Mesenchymal stem cell (in vitro differentiated cells and primary cell): ENCODE measurements around the gene SERPINE1.

Experiments used
- DNase-seq: peaks from one replicate; pipeline ENCODE4 v3.0.0-alpha.2; 2013
- H2AFZ ChIP-seq: one replicate; pipeline ENCODE4 v1.6.1; 2013; ENCODE audit warnings: low read depth, mild to moderate bottlenecking, control low read depth, inconsistent platforms, low read length, moderate library complexity
- H2AK5ac ChIP-seq: 2 replicates; pipeline ENCODE4 v1.6.1; 2013; ENCODE audit warnings: low read length, moderate library complexity, mild to moderate bottlenecking, inconsistent platforms; ENCODE audit not compliant: severe bottlenecking
- H2BK120ac ChIP-seq: one replicate; pipeline ENCODE4 v1.6.1; 2013; ENCODE audit warnings: low read depth, mild to moderate bottlenecking, inconsistent platforms, low read length, moderate library complexity
- H2BK12ac ChIP-seq, 2 experiments: one replicate each; pipeline ENCODE4 v1.6.1; 2013; ENCODE audit warnings: inconsistent platforms in 2 of 2, low read length in 2 of 2, mild to moderate bottlenecking in 2 of 2, moderate library complexity in 2 of 2, control low read depth in 1 of 2
- H2BK15ac ChIP-seq: one replicate; pipeline ENCODE4 v1.6.1; 2013; ENCODE audit warnings: mild to moderate bottlenecking, low read depth, inconsistent platforms; ENCODE audit not compliant: poor library complexity, severe bottlenecking
- H2BK5ac ChIP-seq: 2 replicates; pipeline ENCODE4 v1.6.1; 2013; ENCODE audit warnings: low read depth, mild to moderate bottlenecking, low read length, control low read depth, inconsistent platforms; ENCODE audit not compliant: poor library complexity, severe bottlenecking
- H3K14ac ChIP-seq, 2 experiments: one replicate each; pipeline ENCODE4 v1.6.1; 2013; ENCODE audit warnings: inconsistent platforms in 2 of 2, low read length in 2 of 2, control low read depth in 1 of 2, mild to moderate bottlenecking in 1 of 2, moderate library complexity in 1 of 2
- H3K18ac ChIP-seq, 2 experiments: one replicate each; pipeline ENCODE4 v1.6.1; 2013; ENCODE audit warnings: inconsistent platforms in 2 of 2, low read length in 2 of 2, control low read depth in 1 of 2, low read depth in 1 of 2, mild to moderate bottlenecking in 1 of 2
- H3K23ac ChIP-seq, 2 experiments: one replicate each; pipeline ENCODE4 v1.6.1; 2013; ENCODE audit warnings: inconsistent platforms in 2 of 2, low read length in 2 of 2, mild to moderate bottlenecking in 2 of 2, moderate library complexity in 2 of 2, control low read depth in 1 of 2
- H3K27ac ChIP-seq: 2 replicates; pipeline ENCODE4 v1.5.1; 2013; ENCODE audit warnings: mild to moderate bottlenecking, moderate library complexity, low read length, control low read depth, inconsistent platforms; ENCODE audit not compliant: poor library complexity, severe bottlenecking
- H3K27me3 ChIP-seq, 2 experiments: 2 replicates each; pipeline versions ENCODE4 v1.6.1 to v1.7.0; 2013; ENCODE audit warnings: low read length in 2 of 2, mild to moderate bottlenecking in 2 of 2, moderate library complexity in 2 of 2, control low read depth in 1 of 2, inconsistent platforms in 1 of 2; ENCODE audit not compliant: control insufficient read depth in 1 of 2, insufficient read depth in 1 of 2
- H3K36me3 ChIP-seq, 2 experiments: 2 replicates each; pipeline versions ENCODE4 v1.6.1 to v1.7.0; 2013; ENCODE audit warnings: low read length in 2 of 2, control low read depth in 1 of 2, inconsistent platforms in 1 of 2, low read depth in 1 of 2, mild to moderate bottlenecking in 1 of 2; ENCODE audit not compliant: insufficient read depth in 2 of 2, control insufficient read depth in 1 of 2
- H3K4ac ChIP-seq, 2 experiments: one replicate each; pipeline ENCODE4 v1.6.1; 2013; ENCODE audit warnings: inconsistent platforms in 2 of 2, low read length in 2 of 2, mild to moderate bottlenecking in 2 of 2, moderate library complexity in 2 of 2, control low read depth in 1 of 2, low read depth in 1 of 2
- H3K4me1 ChIP-seq: 2 replicates; pipeline ENCODE4 v1.6.1; 2013; ENCODE audit warnings: low read depth, low read length, control low read depth; ENCODE audit not compliant: control insufficient read depth, insufficient read depth
- H3K4me2 ChIP-seq: 2 replicates; pipeline ENCODE4 v1.6.1; 2013; ENCODE audit warnings: low read length, mild to moderate bottlenecking, inconsistent platforms; ENCODE audit not compliant: poor library complexity, severe bottlenecking
- H3K4me3 ChIP-seq, 2 experiments: 2 replicates each; pipeline versions ENCODE4 v1.5.1 to v1.7.0; 2013; ENCODE audit warnings: low read length in 2 of 2, mild to moderate bottlenecking in 2 of 2, control low read depth in 1 of 2, low read depth in 1 of 2; ENCODE audit not compliant: insufficient read depth in 1 of 2
- H3K79me1 ChIP-seq: replicated peaks from 2 replicates; pipeline ENCODE4 v1.6.1; 2013; ENCODE audit warnings: mild to moderate bottlenecking, control low read depth, low read length, inconsistent platforms; ENCODE audit not compliant: poor library complexity, severe bottlenecking
- H3K9ac ChIP-seq: 2 replicates; pipeline ENCODE4 v1.7.0; 2013; ENCODE audit warnings: mild to moderate bottlenecking, low read length, moderate library complexity
- H3K9me3 ChIP-seq: 2 replicates; pipeline ENCODE4 v1.7.0; 2013; ENCODE audit warnings: mild to moderate bottlenecking, low read length; ENCODE audit not compliant: control insufficient read depth
- H4K8ac ChIP-seq: one replicate; pipeline ENCODE4 v1.6.1; 2013; ENCODE audit warnings: inconsistent platforms, mild to moderate bottlenecking, low read length, moderate library complexity
- H4K91ac ChIP-seq: one replicate; pipeline ENCODE4 v1.6.1; 2013; ENCODE audit warnings: mild to moderate bottlenecking, low read length, inconsistent platforms
- WGBS: methylation state at CpG from one replicate; pipeline ENCODE4 v1.1.7; 2013; ENCODE audit warnings: mixed read lengths; 5-methylcytosine and 5-hydroxymethylcytosine counted together

Gene SERPINE1

GRCh38 chr7:101138213-101138870 is 11.4 kb downstream of the SERPINE1 start:
- Histone ChIP-seq H3K9ac (peak overlapping the region; percentile 78), H4K91ac (no peak overlapping the region), H3K18ac (peak overlapping the region in 1 of 2 experiments; percentile 76), H2BK5ac (no peak overlapping the region), H3K79me1 (peaks cover 3% of the 10 kb centered on the region), H3K23ac (no peak overlapping the region), H2AFZ (no peak overlapping the region), H2BK120ac (peak overlapping the region; percentile 90), H3K4me1 (peaks cover 18% of the 10 kb centered on the region), H3K27ac (peak overlapping the region; percentile 76), H4K8ac (no peak overlapping the region), H3K36me3 (peaks cover 30 to 43% of the 10 kb centered on the region in 2 experiments), H3K9me3 (no peaks in the 10 kb centered on the region), H3K14ac (no peak overlapping the region), H2AK5ac (no peak overlapping the region), H3K27me3 (no peaks in the 10 kb centered on the region), H2BK12ac (peak overlapping the region in 1 of 2 experiments; percentile 53), H3K4me3 (no peak overlapping the region), H2BK15ac (peak overlapping the region; percentile 92), H3K4ac (no peak overlapping the region), H3K4me2 (no peak overlapping the region)
- WGBS = 0% methylated on average over 6 of the region's 16 CpGs
- peak; percentile 98 for DNase-seq

DNA sequence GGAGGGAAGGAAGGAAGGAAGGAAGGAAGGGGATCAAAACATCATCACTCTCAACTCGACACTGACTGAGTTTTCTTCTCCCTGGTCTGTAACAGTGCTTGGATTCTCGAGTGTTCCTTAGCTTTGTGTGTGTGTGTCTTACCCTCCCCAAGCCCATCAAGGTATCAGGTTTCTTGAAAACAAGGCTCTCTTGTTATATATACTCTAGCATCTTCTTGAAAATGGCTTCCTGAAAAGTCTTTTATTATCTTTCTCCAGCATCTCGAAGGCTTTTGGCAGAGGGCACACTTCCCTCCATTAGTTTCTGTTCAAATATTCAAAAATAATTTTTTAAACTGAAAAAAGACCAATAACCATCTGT is 13.4 kb downstream of the SERPINE1 start:
- peak; percentile 76 for DNase-seq
- H2AFZ ChIP-seq = no peak overlapping the region
- no peak overlapping the region for H4K8ac ChIP-seq
- H3K23ac ChIP-seq = no peak overlapping the region
- H3K9me3 ChIP-seq = no peaks in the 10 kb centered on the region
- no peak overlapping the region for H3K18ac ChIP-seq
- 50% methylated on average over 1 of the region's 3 CpGs for WGBS
- H3K4me2 ChIP-seq = no peak overlapping the region
- no peaks in the 10 kb centered on the region for H3K79me1 ChIP-seq
- no peak overlapping the region for H3K14ac ChIP-seq
- no peak overlapping the region for H3K4me3 ChIP-seq
- peaks cover 0 to 2% of the 10 kb centered on the region in 2 experiments for H3K27me3 ChIP-seq
- no peak overlapping the region for H3K4ac ChIP-seq
- no peak overlapping the region for H2AK5ac ChIP-seq
- H3K27ac ChIP-seq = no peak overlapping the region
- H3K4me1 ChIP-seq = peaks cover 11% of the 10 kb centered on the region
- no peak overlapping the region for H2BK12ac ChIP-seq
- H2BK5ac ChIP-seq = no peak overlapping the region
- H2BK120ac ChIP-seq = no peak overlapping the region
- no peak overlapping the region for H2BK15ac ChIP-seq
- no peak overlapping the region for H4K91ac ChIP-seq
- H3K36me3 ChIP-seq = peaks cover 18 to 26% of the 10 kb centered on the region in 2 experiments
- H3K9ac ChIP-seq = peak overlapping the region; percentile 54

GRCh38 chr7:101140746-101141382 is 14.0 kb downstream of the SERPINE1 start:
- Histone ChIP-seq H3K27me3 (peaks cover 1 to 4% of the 10 kb centered on the region in 2 experiments), H3K9me3 (no peaks in the 10 kb centered on the region), H3K9ac (peak overlapping the region; percentile 54), H3K4ac (no peak overlapping the region), H3K23ac (no peak overlapping the region), H2BK15ac (no peak overlapping the region), H4K8ac (no peak overlapping the region), H4K91ac (no peak overlapping the region), H2BK5ac (no peak overlapping the region), H2AFZ (no peak overlapping the region), H2BK120ac (no peak overlapping the region), H3K18ac (no peak overlapping the region), H3K14ac (no peak overlapping the region), H3K4me3 (no peak overlapping the region), H3K27ac (no peak overlapping the region), H2BK12ac (peak overlapping the region in 1 of 2 experiments; percentile 48), H3K36me3 (peaks cover 13 to 20% of the 10 kb centered on the region in 2 experiments), H3K4me2 (no peak overlapping the region), H3K79me1 (no peaks in the 10 kb centered on the region), H2AK5ac (no peak overlapping the region), H3K4me1 (peaks cover 11% of the 10 kb centered on the region)
- 92% methylated on average over 4 of the region's 4 CpGs for whole genome bisulfite sequencing
- peak; percentile 54 for DNase-seq

GRCh38 chr7:101151908-101152651 is 25.2 kb downstream of the SERPINE1 start:
- H3K27me3 ChIP-seq = peaks cover 0 to 17% of the 10 kb centered on the region in 2 experiments
- no peak overlapping the region for H3K9ac ChIP-seq
- no peak overlapping the region for H4K91ac ChIP-seq
- H2BK12ac ChIP-seq = no peak overlapping the region
- H4K8ac ChIP-seq = no peak overlapping the region
- H3K4me2 ChIP-seq = no peak overlapping the region
- H3K9me3 ChIP-seq = no peaks in the 10 kb centered on the region
- no peak overlapping the region for H2BK120ac ChIP-seq
- H3K23ac ChIP-seq = no peak overlapping the region
- 83% methylated on average over 1 of the region's 2 CpGs for WGBS
- H3K79me1 ChIP-seq = peaks cover 15% of the 10 kb centered on the region
- no peak overlapping the region for H3K18ac ChIP-seq
- H3K36me3 ChIP-seq = peaks cover 7 to 8% of the 10 kb centered on the region in 2 experiments
- no peak overlapping the region for H3K4me3 ChIP-seq
- H2BK5ac ChIP-seq = no peak overlapping the region
- H3K27ac ChIP-seq = no peak overlapping the region
- no peak overlapping the region for H3K14ac ChIP-seq
- no peak overlapping the region for H2BK15ac ChIP-seq
- H2AK5ac ChIP-seq = no peak overlapping the region
- no peak for DNase-seq
- no peak overlapping the region for H2AFZ ChIP-seq
- no peak overlapping the region for H3K4ac ChIP-seq
- H3K4me1 ChIP-seq = peaks cover 12% of the 10 kb centered on the region
